ENCODE data around the gene ZSCAN9.

GRCh38 chr6:28182255-28182654 lies 42.8 kb upstream of the ZSCAN9 start:
- no peak for TF ChIP-seq EZH2 (optimal IDR thresholded peaks at IDR 0.05; ENCODE audit: low read depth, low read length)
- TF ChIP-seq, protein P1, sequence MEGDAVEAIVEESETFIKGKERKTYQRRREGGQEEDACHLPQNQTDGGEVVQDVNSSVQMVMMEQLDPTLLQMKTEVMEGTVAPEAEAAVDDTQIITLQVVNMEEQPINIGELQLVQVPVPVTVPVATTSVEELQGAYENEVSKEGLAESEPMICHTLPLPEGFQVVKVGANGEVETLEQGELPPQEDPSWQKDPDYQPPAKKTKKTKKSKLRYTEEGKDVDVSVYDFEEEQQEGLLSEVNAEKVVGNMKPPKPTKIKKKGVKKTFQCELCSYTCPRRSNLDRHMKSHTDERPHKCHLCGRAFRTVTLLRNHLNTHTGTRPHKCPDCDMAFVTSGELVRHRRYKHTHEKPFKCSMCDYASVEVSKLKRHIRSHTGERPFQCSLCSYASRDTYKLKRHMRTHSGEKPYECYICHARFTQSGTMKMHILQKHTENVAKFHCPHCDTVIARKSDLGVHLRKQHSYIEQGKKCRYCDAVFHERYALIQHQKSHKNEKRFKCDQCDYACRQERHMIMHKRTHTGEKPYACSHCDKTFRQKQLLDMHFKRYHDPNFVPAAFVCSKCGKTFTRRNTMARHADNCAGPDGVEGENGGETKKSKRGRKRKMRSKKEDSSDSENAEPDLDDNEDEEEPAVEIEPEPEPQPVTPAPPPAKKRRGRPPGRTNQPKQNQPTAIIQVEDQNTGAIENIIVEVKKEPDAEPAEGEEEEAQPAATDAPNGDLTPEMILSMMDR (IDR thresholded peaks at IDR 0.05; ENCODE audit: low read length): no peak
- TF ChIP-seq EZH2phosphoT487 (IDR thresholded peaks at IDR 0.05; ENCODE audit: low read length): no peak
